Measurements from ENCODE around the gene ROR2. TPM values are rescaled to one million over a fixed set of nuclear protein-coding genes. Genes with fewer than 3 reads are reported as not detected.

ROR2 gene
- total RNA-seq, 1 donor from 2014 or later = 0.32 TPM

DNA sequence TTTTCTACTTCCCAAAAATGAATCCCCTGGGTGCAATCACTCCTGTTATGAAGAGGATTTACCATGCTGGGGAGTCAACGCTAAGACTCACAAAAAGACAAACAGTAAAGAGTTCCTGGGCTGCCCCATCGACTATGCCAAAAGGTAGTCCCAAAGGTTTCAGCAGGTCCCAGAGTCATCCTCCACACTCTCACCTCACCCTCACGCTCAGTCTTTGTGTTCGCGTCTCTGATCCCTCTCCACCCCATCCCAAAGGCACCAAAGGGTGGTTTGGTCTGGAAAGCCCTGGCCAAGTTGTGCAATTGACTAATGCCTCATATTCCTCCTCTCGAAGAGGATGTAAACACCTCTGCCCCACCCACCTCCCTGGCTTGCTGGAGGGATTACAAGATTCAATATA, 286.2 kb downstream of the ROR2 start:
- intact Hi-C loops (cut with DNase I) = no loop called here
- Histone ChIP-seq H3K36me3 (no peaks in the 10 kb centered on the region), H3K4me1 (no peaks in the 10 kb centered on the region), H3K27ac (no peak overlapping the region), H3K4me3 (no peak overlapping the region), H3K9me3 (no peaks in the 10 kb centered on the region), H3K27me3 (no peaks in the 10 kb centered on the region)
- no peak for DNase-seq (ENCODE audit: low spot score in 2 of 2)
- TF ChIP-seq, protein P1, sequence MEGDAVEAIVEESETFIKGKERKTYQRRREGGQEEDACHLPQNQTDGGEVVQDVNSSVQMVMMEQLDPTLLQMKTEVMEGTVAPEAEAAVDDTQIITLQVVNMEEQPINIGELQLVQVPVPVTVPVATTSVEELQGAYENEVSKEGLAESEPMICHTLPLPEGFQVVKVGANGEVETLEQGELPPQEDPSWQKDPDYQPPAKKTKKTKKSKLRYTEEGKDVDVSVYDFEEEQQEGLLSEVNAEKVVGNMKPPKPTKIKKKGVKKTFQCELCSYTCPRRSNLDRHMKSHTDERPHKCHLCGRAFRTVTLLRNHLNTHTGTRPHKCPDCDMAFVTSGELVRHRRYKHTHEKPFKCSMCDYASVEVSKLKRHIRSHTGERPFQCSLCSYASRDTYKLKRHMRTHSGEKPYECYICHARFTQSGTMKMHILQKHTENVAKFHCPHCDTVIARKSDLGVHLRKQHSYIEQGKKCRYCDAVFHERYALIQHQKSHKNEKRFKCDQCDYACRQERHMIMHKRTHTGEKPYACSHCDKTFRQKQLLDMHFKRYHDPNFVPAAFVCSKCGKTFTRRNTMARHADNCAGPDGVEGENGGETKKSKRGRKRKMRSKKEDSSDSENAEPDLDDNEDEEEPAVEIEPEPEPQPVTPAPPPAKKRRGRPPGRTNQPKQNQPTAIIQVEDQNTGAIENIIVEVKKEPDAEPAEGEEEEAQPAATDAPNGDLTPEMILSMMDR (IDR thresholded peaks at IDR 0.05) = no peak

DNA sequence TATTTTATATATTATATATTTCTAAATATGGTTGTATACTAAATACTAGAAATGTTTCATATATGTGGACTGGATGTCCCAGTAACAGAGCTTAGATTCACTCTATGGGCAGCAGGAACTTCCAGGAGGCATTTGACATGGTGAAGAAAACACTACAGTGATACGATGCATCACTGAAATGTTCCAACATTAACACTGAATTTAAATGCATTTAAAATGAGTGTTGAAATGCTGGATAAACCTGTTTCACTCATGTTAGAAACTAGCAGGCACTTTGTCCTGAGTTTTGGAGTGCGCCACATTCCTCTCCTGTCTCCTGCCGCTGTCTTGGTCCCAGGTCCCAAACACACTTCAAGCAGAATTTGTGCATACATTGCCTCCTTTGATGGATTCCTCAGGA, 288.6 kb downstream of the ROR2 start:
- Histone ChIP-seq H3K36me3 (no peaks in the 10 kb centered on the region), H3K4me1 (no peaks in the 10 kb centered on the region), H3K27me3 (no peaks in the 10 kb centered on the region), H3K4me3 (no peak overlapping the region), H3K9me3 (no peaks in the 10 kb centered on the region), H3K27ac (no peak overlapping the region)
- no peak for DNase-seq (ENCODE audit: low spot score in 2 of 2)
- intact Hi-C loops (cut with DNase I) = no loop called here
- TF ChIP-seq, protein P1 (IDR thresholded peaks at IDR 0.05) = no peak

DNA sequence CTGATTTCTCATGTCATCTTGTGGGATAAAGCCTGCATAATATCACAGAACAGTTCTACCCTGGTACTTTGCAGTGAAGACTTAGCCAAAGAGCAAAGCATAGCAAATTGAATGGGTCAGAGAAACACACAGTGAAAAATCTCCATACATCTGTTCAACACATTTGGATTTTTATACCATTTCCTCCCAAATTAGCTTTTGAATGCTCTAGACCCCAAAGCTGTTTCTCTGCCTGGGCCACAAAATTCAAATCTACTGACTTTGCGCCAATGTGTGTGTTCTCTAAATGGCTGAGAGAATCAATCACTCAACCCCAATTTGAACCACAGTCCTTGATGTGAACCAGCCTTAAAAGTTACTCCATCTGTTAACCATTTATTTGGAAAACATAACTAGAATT, 289.5 kb downstream of the ROR2 start:
- intact Hi-C loops (cut with DNase I) = no loop called here
- Histone ChIP-seq H3K36me3 (no peaks in the 10 kb centered on the region), H3K4me3 (no peak overlapping the region), H3K27me3 (no peaks in the 10 kb centered on the region), H3K27ac (no peak overlapping the region), H3K4me1 (no peaks in the 10 kb centered on the region), H3K9me3 (no peaks in the 10 kb centered on the region)
- TF ChIP-seq, protein P1 (IDR thresholded peaks at IDR 0.05) = no peak
- no peak for DNase-seq (ENCODE audit: low spot score in 2 of 2)

DNA sequence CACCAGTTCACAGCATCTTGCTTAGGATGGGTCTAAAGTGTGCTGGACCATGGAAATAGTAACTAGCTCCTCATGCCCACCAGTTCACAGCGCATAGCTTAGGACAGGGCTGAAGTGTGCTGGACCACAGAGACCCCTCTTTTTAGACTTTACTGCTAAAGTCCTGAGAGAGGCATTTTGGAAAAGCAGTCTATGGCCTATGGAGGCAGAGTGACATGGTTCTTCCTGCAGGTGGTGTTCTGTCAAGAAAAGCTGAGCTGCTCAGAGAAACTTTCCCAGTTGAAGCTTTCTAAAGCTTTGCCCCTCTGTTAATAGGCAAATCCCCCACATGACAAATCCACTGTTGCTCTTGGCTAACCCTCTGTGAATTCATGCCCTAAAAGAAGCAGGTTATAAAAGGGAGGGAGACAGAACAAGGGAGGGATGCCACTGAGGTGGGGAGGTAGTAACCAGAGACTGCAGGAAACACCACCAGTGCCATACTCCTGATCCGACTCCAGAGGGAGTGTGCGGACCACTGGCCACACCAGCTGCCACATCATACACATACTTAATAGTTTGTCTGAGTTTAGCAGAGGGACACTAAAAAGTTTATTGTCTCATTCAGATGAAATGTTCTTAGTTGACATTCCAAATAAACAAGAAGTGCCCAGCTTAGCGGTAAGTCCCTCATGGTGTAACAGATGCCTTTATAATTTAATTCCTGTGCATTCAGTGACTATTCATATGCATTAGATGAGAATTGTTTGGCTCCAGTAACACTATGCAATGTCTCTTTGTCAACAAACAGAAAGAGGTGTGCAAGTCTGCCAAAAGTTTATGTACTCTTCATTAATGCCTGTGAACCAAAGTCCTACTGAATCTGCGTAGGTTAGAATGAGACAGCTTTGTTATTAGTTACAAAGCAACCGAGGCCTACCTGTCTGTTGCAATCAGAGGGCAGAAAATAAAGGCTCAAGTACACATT, 290.2 kb downstream of the ROR2 start:
- intact Hi-C loops (cut with DNase I) = no loop called here
- Histone ChIP-seq H3K4me3 (no peak overlapping the region), H3K27ac (no peak overlapping the region), H3K36me3 (no peaks in the 10 kb centered on the region), H3K4me1 (no peaks in the 10 kb centered on the region), H3K9me3 (no peaks in the 10 kb centered on the region), H3K27me3 (no peaks in the 10 kb centered on the region)
- TF ChIP-seq, protein P1 (IDR thresholded peaks at IDR 0.05) = no peak
- no peak for DNase-seq (ENCODE audit: low spot score in 2 of 2)

DNA sequence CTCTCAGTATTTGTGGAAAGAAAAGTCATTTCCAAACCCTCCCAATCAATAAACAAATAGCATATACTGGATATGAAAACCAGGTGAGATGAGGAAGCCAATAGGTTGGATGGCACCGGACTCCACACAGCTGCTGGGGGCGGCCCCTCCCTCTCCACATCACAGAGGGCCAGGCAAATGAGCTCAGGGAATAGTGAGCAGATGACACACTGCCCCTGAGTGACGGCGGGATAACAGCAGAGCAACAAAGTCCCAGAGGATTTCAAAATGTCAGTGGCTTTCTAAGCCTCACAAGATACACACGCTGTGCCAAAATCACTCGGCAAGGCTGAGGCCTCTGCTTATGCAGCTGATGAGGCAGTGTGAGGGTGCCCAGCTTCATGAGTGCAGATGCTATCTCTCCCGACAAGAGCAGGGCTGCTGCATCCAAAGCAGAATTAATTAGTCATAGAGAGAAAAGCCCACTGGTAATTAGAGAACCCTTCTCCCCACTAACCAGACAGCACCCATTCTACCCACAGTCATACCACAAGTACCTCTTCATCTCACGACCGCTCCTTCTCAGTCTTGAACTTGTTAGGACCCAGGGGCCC, 291.4 kb downstream of the ROR2 start:
- no peak overlapping the region for H3K4me3 ChIP-seq
- no peaks in the 10 kb centered on the region for H3K36me3 ChIP-seq
- no peak for DNase-seq (ENCODE audit: low spot score in 2 of 2)
- no peak overlapping the region for H3K27ac ChIP-seq
- intact Hi-C loops (cut with DNase I) = no loop called here
- no peaks in the 10 kb centered on the region for H3K9me3 ChIP-seq
- H3K27me3 ChIP-seq = no peaks in the 10 kb centered on the region
- TF ChIP-seq, protein P1 (IDR thresholded peaks at IDR 0.05) = no peak
- no peaks in the 10 kb centered on the region for H3K4me1 ChIP-seq

Measured in ascending aorta (tissue), 2 donors.